HuH-7.5 (cell line): ENCODE measurements around the gene TPM1.

Experiments
- DNase-seq: peaks from one replicate; pipeline ENCODE4 v3.0.0; 2011; ENCODE audit warnings: low spot score

Gene TPM1

DNA sequence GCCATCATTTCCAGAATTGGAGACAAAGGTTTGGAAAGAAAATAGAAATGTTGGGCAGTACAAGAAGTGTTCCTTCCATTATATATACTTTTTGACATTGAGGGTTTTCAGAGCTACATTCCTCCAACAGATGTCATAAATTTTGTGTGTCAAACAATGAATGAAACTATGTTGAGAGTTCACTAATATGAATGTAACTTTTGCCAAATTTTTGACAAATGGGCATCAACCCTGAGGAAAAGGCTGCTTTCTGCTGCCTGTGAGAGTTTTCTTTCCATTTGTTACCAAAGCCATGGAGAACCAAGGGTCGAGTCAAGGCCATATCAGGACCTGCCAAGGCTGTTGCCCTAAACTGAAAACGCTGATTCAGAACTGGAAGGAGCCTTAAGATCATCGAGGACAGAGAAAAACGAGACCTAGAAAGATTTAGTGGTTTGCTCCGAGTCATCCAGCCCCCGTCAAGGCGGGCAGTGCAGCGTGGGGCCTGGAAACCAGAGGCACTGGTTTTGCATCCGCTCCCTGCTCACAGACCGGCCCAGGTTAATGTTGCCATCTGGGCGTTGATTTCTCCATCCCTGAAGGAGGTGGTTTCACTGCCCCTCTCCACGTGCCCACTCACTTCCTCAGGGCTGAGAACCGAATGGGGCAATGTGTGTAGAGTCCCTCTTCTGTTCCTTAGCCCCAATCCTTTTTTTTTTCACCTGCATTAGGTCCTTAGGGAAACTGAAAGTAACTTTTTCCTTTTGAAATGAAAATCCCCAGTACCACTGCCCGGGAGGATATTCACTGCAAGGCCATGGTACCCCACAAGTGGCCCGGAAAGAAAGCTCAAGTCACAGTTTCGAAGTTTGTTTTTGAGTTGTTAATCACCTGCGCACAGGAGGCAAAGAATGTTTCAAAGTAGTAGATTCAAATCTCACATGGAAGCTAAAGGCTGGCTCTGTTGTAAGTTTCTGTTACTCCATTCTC is 32.8 kb downstream of the TPM1 start:
- no peak for DNase-seq

DNA sequence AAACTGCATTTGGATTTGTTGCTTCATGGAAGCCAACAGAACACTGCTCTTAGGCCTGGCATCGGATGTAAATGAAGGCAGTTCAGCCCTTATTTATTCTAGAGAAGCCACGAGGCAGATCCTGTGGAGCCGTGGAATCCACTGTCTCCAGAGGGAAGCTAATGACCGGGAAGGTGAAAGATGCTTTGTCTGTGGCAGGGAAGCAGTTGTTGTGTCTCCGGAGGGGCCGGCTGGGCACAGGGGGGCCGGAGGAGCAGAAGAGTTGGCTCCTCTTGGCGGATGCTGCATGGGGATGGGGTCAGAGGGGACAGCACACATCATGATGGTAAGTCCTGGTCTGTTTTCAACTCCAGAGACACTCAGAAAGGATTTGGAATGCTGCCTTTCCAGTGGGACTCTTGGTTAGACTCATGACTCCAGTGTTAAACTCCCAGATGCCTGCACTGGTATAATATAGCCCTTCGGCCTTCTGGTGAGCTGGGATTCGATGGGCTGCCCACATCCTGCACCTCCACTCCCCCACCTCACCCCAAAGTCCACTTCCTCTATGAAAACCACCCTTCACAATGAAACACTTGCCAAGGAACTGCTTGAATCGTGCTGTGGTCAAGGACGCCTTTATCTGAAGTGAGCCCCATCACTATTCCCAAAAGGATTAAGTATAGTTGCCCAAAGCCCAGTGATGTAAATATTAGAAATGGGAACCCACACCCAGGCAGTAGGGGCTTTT is 33.6 kb downstream of the TPM1 start:
- DNase-seq, result no peak

DNA sequence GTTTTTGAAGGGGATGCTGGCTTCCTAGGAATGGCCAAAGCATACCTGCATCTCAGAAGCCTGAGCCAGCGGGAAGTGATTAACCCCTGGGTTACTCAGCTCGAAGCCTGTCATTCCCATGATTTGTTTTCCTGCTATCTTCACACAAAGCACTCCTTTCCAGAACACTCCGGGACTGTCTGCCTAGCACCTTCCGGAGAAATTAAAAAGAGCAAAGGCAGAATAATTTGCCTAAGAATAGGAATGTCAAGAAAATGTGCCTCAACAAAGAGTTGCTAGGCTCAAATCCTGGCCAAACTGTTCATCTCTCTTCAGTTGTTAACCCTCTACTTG is 34.1 kb downstream of the TPM1 start:
- DNase-seq, result no peak

DNA sequence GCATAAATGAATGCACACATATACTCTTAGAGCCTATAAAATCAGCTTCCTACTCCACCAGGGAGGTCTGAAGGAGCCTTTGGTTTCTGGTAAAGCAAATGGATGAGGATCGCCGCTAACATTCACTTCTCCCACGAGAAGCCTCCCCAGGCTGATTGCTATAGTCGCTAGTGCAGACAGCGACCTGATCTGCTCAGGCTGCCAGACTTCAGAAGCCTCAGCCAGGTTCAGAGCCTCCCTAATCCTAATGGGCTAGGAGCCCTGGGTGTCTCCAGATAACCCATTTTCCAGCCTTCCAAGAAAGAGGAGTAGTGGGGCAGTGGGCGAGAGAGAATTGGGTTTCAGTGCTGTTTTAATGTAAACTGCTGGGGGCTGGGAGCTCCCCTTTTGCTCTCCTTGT is 35.4 kb downstream of the TPM1 start:
- DNase-seq, result no peak

DNA sequence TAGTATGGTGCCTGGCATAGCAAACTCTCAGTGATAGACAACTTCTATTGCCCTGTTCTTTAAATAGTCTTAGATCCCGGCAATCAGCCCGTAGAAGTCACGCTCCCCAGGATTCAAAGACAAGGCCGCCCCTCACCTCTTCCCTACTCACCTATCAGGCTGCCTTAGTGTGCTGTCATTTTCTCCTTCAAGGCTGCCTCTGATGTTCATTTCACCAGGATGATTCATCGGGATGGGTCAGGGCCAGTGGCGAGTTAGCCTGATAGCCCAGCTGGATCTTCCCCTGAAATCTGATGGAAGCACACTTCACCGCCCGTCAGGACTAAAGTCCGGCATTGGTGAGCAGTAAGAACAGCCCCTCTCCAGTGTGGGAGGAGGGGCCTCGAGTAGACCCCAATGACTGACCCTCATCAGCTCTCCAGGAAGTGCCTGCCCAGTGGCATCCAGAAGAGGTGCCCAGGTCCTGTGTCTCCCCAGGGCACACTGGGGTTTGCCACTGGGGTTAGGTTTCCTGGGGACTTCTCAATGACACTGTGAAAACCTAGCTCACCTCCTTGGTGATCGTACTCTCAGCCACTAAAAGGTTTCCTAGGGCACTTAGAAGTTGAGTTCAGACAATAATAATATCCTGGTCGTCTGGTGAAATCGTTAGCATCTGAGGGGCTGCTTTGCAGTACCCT is 37.5 kb downstream of the TPM1 start:
- no peak for DNase-seq

DNA sequence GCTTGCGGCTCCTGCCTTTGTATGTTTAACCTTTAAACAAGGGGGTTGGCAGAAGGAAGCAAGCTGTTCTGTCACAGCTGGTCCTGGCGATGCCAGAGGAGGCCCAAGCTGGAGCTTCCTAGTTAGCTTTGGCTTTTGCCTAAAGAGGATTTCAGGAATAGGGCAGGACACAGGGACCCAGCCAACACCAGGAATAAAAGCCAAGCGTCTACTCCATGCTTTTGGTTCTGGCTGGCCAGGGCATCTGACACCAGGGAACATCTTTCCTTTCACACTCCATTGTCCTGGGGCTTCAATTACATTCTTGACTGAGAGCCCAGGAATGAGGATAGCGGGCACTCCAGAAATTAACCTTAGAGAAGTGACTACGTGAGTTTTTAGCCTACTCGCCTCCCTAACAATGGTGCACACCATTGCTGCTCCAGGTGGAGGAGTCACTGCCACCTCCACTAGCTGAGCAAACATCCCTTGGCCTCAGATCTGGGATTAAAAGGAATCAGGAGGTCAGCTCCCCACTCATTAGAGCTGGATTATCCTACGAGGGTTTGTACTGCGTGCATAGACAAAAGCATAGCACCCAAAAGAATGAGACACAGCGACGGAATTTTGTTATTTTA is 38.2 kb downstream of the TPM1 start:
- no peak for DNase-seq

DNA sequence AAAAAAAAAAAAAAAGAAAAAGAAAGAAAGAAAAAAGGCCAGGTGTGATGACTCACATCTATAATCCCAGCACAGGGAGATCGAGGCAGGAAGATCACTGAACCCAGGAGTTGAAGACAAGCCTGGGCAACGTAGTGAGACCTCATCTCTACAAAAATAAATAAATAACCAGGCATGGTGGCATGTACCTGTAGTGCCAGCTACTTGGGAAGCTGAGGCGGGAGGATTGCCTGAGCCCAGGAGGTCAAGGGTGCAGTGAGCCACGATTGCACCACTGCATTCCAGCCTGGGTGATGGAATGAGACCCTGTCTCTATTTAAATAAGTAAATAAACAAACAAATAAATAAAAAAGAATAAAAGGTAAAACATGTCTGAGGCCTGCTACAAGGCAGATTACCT is 39.8 kb downstream of the TPM1 start:
- no peak for DNase-seq

DNA sequence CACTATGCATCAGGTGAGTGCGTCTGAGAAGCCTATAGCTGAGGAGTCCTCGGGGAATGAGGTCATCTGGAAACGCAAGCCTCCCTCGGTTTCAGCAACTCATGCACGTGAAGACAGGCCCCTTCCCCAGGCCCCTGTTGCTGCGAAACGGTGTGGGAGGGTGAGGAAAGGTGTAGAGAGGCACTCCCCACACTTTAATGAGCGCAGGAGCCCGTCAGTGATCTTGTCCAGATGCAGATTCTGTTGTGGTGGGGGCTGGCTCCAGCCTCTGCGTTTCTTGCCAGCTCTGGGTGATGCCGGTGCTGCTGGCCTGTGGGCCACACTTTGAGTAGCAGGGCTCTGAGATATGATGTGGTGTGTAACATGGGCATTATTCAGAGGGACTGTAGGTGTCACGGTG is 40.5 kb downstream of the TPM1 start:
- no peak for DNase-seq

DNA sequence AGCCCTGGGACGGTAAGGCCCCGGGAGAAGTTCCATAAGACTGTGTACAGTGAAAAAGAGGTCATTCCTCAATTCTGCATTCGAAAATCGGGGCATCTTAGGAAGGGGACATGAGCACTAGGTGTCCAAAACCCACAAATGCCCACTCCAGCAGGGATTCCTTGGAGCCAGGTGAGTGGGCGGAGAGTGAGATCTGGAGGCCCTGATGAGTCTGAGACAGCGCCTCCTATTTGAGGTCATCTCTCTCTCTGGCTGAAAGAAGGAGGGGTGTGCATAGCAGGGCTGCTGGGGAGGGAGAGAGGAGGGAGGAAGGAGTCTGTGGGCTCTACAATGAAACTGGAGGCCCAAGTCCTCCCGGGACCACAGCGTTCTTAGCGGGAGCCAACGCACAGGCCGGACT is 41.0 kb downstream of the TPM1 start:
- DNase-seq, result no peak

DNA sequence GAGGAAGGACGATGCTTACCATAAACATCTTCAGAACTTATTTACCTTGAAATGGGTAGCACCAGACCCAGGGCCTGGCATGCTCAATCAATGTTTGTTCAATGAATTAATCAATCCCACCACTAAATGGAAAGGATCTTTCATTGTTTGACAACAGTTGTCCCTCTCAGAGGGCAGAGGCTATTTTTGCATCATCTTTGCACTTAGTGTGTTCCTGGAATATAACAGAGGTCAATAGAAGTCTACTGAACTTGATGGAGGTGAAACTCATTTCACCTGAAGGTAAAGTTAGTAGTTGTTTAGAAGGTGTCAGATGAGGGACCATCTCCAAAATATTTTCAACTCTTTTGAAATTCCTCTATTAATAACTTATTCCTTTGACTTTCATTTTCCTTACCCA is 42.3 kb downstream of the TPM1 start:
- DNase-seq, result no peak

DNA sequence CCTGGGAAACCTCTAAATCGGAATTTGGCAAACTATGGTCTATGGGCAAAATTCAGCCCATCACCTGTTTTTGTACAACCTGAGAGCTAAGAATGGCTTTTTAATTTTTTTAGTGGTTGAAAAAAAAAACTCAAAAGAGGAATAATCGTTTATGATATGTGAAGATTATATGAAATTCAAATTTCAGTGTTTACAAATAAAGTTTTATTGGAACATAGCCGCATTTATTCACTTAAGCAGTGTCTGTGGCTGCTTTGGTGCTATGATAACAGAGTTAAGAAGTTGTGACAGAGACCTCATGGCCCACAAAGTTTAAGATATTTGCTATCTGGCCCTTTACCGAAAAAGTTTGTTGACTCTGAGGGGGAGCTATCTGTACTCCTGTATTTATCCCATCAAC is 42.7 kb downstream of the TPM1 start:
- DNase-seq, result no peak

DNA sequence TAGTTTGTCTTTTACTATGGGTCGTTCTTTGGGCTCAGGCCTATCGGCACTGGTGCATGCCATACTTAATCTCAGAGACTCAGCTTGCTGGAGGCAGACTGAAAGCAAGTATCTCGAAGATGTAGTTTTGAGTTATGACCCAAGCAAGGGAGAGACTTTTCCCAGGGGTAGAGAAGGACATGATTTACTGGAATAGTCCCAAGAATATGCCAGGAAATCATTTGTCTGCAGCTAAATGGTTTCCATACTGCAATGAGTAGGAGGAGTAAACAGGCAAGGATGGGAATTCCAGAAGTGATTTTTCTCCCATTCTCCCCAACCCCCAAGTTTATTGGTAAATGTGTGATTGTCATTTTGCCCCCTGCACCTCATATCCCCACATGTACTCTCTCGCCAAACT is 43.7 kb downstream of the TPM1 start:
- no peak for DNase-seq

DNA sequence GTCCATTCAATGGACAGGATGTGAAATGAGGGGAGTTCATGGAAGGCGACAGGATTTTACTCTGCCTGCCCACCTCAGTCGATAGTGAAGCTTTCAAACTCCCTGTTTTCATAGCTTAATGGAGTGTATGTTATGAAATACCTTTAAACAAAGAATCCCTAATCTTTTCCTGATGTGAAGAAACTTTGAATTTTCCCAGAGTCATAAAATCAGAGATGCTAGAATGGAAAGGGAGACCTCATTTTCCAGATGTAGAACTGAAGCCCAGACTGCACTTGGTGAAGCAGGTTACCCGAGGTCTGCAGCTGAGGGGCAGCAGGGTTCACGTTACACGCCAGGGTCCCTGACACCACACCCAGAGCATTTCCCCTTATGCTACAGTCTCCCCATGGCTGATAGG is 44.4 kb downstream of the TPM1 start:
- DNase-seq, result no peak

DNA sequence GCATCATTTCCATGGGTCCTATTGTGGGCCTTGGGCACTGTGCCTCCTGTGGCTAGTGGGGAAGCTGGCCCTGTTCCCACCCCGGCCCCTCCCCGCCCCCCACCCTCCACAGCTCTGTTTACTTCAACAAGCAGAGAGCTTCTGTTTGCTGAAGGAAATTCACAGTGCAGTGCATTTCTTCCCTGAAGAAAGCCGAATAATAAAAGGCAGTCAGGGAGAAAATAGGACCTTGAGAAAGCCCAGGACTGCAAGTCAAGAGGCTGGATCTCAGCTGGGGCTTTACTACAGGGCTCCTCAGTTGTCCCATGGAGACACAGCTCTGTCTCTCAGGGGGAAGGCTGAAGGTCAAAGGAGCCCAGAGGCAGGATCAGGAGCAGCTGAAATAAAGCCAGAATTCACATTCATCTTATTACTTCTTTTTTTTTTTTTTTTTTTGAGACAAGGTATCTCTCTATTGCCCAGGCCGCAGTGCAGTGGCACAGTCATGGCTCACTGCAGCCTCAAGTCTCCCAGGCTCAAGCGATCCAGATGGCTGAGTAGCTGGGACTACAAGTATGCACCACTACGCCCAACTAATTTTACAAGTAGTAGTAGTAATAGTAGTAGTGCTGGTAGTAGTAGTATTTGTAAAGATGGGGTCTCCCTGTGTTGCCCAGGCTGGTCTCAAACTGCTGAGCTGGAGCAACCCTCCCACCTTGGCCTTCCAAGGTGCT is 46.1 kb downstream of the TPM1 start:
- DNase-seq, result no peak

DNA sequence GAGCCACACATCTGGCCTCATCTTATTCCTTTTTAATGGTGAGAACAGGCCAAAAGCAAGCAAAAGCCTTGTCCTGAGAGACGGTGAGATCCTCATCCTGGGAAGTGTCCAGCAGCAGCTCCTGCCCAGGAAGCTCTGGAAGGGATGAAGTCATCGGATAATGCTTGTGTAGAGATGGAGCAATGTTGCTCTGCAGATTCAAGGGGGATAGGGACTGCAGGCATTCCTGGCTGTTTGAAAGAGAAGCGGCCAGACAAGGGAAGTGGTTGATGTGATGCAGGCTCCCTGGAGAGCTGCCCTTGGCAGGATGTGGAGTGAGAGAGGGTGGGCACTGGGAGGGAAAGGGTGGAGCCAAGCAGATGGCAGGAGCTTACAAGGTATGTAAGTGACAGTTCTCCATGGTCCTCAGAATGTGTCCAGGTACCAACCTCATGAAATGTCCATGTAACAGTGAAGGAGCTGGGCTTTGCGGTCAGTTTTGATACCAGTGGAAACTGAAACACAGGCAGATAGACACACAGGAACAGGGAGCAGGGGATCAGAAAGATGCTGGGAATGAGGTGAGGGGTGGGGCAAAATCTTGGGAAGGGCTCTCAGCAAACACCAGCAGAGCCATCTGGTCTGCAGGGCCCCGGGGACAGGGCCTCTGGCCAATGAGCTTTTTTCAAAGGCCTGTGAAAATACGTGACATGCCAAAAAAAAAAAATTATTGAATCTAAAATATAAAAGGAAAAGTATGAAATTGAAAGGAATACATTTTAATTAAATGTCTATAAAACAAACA is 46.9 kb downstream of the TPM1 start:
- peak; percentile 27 for DNase-seq

DNA sequence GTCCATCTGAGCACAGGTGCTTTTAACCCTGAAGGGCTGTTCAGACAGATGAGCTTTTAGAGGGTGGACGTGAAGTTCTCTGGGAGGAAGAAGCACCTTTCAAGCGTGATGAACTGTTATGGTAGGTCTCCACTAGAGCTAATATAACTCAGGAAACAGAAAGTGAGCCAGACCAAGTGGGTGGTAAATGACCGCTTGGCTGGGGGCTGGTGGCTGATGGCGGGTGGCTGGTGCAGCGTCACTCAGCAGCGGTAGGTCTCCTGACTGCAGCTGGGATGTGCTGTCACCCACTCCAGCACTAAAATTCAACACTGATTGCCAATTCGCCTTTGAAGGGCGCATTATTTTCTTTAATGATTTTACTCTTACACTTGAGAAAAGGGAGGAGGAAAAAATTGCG is 47.9 kb downstream of the TPM1 start:
- no peak for DNase-seq

DNA sequence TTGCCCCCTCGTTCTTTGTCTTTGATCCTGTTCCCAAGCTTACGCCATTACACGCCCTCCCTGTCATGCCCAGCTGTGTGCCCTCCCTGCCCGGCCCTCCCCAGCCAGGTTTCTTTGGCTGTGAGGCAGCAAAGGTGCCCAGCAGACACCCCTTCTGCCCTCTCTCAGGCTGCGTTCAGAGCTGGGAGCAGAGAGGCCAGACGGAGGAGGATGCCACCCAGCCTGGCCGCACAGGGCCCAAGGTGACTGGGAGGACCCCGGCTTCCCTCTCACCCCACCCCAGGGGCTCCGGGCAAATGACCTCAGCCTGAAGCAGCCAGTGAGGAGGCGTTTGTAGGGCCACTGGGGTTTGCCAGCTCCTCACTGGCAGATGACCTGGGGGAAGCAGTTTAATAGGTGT is 48.3 kb downstream of the TPM1 start:
- no peak for DNase-seq

DNA sequence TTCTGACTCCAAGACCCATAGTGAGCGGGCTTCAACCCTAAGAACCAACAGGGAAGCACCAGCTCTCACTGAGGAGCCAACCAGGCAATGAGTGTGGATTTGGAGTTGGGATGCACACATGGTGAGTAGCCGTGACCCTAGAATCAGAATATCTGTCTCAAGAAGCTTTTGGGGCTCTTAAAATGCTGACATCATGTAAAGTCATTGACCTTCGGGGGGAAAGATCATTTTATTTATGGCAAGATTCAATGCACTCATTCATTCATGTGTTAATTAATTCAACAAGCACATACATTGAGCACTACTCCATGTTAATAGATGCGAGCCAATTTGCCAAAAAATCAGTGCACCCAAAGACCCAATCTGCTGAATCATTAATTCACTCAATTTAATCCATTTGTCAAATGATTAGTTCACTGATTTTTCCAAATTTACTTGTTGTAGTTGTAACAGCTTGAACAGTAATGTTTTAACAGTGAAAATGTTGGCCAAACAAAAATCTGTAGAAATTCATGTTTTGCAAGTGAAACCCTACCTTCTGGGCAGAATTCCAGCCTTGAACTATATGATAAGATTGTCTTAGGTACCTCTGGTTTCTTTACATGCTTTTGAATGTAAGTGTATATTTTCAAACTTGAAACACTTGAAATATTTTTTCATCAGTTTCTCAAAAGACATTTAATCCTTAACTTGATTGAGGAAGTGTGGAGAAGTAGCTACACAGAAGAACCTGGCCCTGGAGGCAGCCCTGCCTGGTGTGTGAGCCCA is 49.3 kb downstream of the TPM1 start:
- no peak for DNase-seq

DNA sequence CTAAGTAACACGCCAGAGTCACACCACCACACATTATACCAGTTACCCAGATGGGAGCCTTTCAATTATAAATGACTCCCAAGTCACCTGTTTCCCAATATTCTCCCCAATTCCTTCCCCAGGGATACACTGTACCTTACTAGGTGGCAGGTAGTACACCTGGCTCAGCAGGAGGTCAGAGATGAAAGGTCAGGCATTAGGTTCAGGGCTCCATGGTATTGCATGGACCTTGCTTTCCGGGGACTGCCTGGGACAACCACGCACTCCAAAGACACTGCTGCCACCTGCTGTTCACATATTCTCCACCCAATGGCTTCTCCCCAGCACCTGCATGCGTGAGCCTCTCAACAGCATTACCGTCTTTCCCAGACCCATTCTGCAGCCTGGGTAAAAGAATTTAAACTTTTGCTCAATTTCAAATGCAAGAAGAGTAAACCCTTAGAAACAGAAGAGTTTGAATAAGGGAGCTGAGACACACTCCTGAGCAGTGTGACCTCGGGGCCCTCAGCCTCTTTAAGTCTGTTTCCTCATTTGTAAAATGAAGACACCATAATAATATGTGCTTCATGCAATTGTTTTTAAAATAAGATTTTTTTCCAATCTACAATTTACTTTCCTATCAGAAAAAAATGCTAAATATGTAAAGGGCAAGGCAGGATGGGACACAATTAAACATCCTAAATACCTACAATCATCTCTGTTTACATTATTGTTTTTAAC is 51.1 kb downstream of the TPM1 start:
- peak; percentile 75 for DNase-seq

DNA sequence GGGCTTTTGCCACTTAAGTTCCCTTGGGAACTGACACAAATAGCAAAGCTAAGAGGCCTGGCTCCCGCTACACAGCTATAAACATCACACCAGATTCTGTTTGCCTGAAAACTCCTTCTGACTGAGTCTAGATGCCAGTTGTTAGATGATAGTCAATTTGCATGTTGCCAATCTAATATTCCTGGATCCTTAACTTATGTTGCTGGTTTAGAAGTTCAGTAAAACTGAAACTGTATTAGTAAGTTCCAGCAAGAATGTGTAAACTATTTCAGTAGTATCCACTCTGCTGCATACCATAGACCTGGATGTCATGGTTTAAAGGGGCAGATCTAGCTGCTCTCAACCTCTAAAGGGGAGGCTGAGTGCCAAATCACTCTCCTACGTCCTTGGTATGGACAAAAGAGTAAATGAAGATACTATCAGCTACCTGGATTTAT is 52.0 kb downstream of the TPM1 start:
- peak; percentile 34 for DNase-seq
